AG09309 (cell line): ENCODE results near the gene XYLT2.

ENCODE experiments used
- DNase-seq: peaks from one replicate; pipeline ENCODE4 v3.0.0-alpha.2; 2010; ENCODE audit warnings: low read depth
- H3K4me3 ChIP-seq: 2 replicates; pipeline ENCODE4 v1.5.1; 2011; ENCODE audit warnings: mild to moderate bottlenecking, low read depth, low read length, moderate library complexity; ENCODE audit not compliant: control insufficient read depth
- CTCF ChIP-seq: IDR thresholded peaks from 2 replicates; pipeline ENCODE4 v1.5.1; 2011; ENCODE audit warnings: mild to moderate bottlenecking, low read depth, low read length, inconsistent platforms; ENCODE audit not compliant: insufficient read depth, control insufficient read depth; ENCODE audit errors: missing control alignments

Gene XYLT2

GRCh38 chr17:50389534-50389933 is 43.6 kb downstream of the XYLT2 start:
- DNase-seq: no peak
- no peak for TF ChIP-seq CTCF
- H3K4me3 ChIP-seq: no peak overlapping the region

- DNase-seq: no peak
- no peak for TF ChIP-seq CTCF
- H3K4me3 ChIP-seq: no peak overlapping the region
These were observed 46.7 kb downstream of the XYLT2 start for GRCh38 chr17:50392621-50393020.

- TF ChIP-seq CTCF: no peak
- H3K4me3 ChIP-seq: no peak overlapping the region
- no peak for DNase-seq
These were observed 47.8 kb downstream of the XYLT2 start for GRCh38 chr17:50393700-50394099.

- no peak for DNase-seq
- no peak for TF ChIP-seq CTCF
- H3K4me3 ChIP-seq: peak overlapping the region; percentile 87
These were observed 48.8 kb downstream of the XYLT2 start for GRCh38 chr17:50394711-50395110.

GRCh38 chr17:50396261-50397110 is 50.6 kb downstream of the XYLT2 start:
- peak overlapping the region; percentile 87 for H3K4me3 ChIP-seq
- no peak for TF ChIP-seq CTCF
- DNase-seq: peak; percentile 17

- peak; percentile 95 for TF ChIP-seq CTCF
- peak within 1 kb of the TSS; percentile 87 for H3K4me3 ChIP-seq
- peak; percentile 29 for DNase-seq
These were observed 51.4 kb downstream of the XYLT2 start, which contains the start of gene LRRC59 for GRCh38 chr17:50397111-50397918. TSS of gene LRRC59 (minus strand) at chr17:50397523. CDS start at chr17:50397317, 206 bp downstream.
